Tibial nerve (tissue), 4 donors: ENCODE data around the gene LAMB3.

ENCODE experiments used
- CTCF ChIP-seq, 5 experiments: fragments of 200-600 bp in 3 of 5; fragments of 450-650 bp in 2 of 5; sonication (generic) in 3 of 5; IDR thresholded peaks; one replicate each; pipeline ENCODE4 v1.5.1; 2016 to 2019; ENCODE audit warnings: antibody characterized with exemption in 5 of 5, mild to moderate bottlenecking in 3 of 5, moderate library complexity in 2 of 5
- EP300 ChIP-seq, 2 donors: sonication (generic); formaldehyde crosslinking; IDR thresholded peaks; one replicate each; pipeline ENCODE4 v1.6.1; 2017; ENCODE audit warnings: antibody characterized with exemption in 2 of 2, mild to moderate bottlenecking in 1 of 2
- POLR2A ChIP-seq, 2 donors: fragments of 450-650 bp; IDR thresholded peaks; one replicate each; pipeline ENCODE4 v1.6.1; 2017; ENCODE audit warnings: antibody characterized with exemption in 2 of 2, mild to moderate bottlenecking in 2 of 2, moderate library complexity in 2 of 2

DNA sequence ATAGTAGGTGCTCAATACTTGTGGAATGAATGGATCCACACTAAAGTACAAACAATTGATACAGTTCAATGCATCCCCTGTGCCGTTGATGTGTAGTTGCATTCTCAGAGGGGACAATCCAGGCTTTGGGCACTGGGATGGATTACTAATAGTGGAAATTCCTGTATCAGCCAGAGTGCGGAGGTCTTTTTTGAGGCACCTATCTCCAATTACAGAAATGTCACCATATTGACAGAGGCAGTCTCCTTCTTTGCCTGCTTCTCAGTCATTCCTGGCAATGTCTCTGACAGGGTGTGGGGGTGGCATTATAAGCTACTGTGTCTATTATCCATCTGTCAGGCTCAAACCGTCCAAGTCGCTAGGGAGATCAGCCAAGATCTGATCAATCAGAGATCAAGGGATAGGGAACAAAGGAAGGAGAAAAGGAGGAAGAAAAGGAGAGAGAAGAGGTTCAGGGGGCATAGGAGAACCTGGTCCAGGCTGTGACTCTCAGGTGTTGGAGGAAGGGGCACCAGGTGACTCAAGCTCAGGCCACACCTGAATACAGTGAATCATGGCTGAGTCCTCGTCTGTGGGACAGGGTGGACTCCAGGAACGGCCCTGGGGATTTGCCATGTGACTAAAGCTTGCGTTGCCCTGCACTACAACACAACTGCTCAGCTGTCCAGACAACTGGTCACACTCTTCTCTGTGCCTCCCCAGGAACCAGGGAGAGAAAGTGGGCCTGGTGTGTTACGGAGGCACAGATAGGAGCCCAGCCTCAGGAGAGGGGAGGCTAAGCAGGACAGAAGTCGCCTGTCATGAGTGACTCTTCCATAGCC is 3.4 kb upstream of the LAMB3 start:
- no peak for TF ChIP-seq CTCF (IDR thresholded peaks at IDR 0.05)
- TF ChIP-seq POLR2A (IDR thresholded peaks at IDR 0.05): no peak
- TF ChIP-seq EP300 (IDR thresholded peaks at IDR 0.05): no peak
